ENCODE results near the gene GATB.

GATB gene

GRCh38 chr4:151700566-151701316 is 60.1 kb downstream of the GATB start:
- peak in 1 of 2 donors; percentile 23 for DNase-seq (ENCODE audit: low read depth in 2 of 2)

DNA sequence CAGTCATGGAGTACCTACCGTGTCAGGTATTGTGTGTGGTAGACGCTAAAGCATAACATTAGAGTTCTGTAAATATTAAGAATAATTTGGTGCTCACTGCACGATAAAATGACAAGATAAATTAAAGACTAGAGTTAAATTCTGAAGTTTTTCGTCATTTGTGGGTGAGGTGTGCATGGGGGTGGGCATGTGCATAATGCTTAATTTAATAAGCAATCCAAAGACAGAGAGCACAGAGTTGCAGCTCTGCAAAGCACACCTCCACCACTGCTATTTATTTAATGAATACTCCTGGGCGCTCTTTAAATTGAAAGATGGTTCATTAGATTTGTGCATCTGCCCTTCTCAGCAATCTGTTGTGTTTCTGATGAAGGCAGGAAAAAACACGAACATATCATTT is 62.6 kb downstream of the GATB start:
- no peak for DNase-seq (ENCODE audit: low read depth in 2 of 2)

GRCh38 chr4:151694961-151695720 is 65.7 kb downstream of the GATB start:
- DNase-seq (ENCODE audit: low read depth in 2 of 2), result no peak

DNA sequence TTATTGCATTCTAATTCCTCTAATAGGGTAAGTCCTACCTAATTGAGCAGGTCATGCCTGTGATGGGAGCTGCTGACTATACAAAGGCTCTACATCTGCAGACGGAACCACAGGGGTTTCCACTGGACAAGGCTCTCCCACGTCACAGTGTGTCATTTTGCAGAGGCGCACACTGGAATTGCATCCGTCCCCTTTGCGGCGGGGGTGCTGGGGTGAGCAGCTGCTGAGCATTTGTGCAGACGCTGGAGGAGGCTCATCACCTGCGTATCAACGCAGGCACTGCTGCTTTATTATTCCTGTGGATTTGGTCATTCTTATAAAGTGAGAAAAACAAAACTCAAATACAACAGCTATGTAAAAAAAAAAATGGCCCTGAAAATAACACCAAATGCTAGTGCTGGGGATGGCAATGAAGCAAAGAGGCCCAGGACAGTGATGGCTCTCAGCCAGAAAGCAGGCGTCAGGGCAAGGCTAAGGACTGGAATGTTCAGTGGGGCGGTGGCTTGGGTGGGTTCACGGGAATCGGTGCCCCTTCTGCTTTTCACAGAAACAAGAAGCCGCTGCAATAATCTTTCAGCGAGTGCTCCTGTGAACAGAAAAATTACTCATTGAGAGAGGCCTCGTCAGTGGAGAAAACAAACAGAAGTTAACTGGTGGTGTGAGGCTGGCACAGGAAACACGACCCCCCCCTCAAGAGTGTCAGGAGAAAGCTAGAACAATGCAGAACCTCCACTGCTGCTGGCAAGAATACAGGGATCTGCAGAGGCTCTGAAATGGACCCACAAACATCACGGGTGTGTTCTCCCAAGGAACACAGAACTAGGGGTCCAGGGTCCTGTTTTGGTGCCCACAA is 67.8 kb downstream of the GATB start:
- no peak for DNase-seq (ENCODE audit: low read depth in 2 of 2)

DNA sequence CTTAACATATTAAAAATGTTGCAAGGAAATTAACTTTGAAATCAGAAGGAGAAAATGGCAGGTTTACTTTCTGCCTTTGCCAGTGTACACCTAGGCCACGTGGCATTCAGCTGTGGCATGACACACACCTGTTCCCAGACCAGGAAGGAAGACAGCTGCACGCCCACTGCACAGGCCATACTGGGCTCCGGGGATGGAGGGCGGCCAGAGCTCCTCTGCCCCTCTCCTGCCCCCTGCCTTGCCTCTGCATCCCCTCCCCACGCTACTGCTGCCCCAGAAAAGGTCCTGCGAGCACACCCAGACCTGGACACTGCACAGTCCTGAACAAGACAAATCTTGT is 68.4 kb downstream of the GATB start:
- no peak for DNase-seq (ENCODE audit: low read depth in 2 of 2)

DNA sequence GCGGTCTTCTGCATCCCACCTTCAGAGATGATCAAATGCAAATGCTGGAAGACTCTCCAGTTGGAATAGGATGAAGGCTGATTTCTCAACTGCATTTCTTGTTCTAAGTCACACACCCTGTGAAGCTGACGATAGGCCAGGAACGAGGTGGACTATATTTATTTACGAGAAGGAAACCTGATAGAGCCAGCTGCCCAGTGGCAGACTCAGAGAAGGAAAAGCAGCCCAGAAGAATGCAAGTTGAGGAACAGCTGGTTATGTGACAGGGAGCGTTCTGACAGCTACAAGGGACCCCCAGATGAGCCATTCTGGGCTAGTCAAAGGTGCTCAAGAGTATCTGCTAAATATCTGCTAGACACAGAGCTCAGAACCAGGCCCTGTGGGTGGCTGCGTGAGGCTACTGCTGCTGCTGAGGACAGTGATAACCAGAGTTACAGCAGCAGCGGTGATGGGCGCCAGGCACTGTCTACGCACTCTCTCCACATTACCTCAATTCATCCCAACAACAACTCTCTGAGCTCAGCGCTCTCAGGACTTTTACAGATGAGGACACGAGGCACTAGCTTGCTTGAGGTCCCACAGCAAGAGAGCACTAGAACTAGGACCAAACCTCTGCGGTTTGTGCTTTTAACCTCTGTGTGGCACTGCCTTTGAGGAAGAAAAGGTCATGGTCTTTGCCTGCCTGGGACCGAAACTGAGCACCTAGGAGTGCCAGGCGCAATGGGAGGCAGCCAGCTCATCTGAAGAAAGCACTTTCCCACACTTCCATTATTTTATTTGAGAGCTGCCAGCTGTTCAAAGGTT is 69.0 kb downstream of the GATB start:
- no peak for DNase-seq (ENCODE audit: low read depth in 2 of 2)

DNA sequence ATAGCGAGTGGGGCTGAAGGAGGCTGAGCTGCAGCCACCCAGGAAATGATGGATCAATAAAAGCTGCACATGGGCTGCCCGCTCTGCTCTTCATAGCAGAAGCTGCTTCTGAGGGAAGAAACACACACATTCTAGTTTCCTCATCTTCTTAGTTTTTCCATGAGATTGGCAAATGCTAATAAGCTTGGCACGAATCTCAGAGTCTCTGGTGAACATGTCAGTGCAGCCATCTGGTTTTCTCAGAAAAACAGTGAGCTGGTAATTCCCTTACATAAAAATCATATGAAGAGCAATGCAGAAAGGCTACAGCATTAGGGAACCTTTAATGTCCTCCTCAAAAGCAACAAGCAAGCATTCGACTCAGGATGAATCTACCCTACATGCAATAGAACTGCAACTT is 69.9 kb downstream of the GATB start:
- DNase-seq (ENCODE audit: low read depth in 2 of 2), result no peak

GRCh38 chr4:151690164-151690870 is 70.5 kb downstream of the GATB start:
- DNase-seq (ENCODE audit: low read depth in 2 of 2), result no peak

- no peak for DNase-seq (ENCODE audit: low read depth in 2 of 2)
These were observed 71.4 kb downstream of the GATB start for GRCh38 chr4:151689211-151689991.

DNA sequence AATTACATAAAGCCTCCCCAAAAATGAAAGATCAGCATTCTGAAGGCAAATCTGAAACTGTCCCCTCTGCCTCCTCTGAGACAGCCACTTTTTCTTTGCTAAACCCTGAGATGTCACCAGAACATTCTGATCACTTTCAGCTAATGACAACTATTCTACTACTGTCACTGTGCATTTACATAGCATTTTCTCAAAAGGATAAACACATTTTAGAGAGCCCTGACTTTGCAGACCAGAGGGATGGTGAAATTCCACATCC is 72.1 kb downstream of the GATB start:
- DNase-seq (ENCODE audit: low read depth in 2 of 2), result no peak

DNA sequence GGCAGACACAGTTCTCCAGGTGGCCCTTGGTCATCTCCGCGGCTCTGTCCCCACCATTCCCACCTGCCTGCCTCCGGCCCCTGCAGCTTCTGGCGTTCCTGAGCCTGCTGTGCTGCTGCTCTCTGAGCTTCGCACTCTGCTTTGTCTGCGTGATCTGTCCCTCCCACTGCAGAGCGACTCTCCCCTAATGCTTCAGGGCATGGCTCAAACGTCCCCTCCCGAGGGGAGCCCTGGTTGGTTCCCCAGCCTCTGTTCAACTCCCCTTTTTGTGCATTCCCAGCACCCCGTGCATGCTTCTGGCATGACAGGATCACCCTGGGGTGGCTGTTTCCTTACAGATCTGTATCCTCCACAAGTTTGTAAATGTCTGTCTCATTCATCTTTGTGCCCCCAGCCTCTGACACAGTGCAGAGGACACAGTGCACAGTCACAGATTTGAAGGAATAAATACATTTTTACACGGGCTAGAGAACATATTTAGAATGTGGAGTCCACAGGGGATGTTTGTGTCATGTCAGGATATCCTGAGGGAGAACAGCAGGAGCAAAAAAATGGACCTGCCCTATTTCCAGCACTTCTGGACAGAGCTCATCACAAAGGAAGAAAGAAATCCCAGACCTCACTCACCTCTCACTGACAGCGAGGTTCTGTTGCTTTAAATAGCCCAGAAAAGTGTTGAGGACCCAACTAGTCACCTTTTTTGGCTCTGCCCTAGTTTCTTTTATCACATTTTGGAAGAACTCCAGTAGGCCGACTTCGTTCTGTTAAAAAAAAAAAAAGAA is 72.6 kb downstream of the GATB start:
- no peak for DNase-seq (ENCODE audit: low read depth in 2 of 2)

DNA sequence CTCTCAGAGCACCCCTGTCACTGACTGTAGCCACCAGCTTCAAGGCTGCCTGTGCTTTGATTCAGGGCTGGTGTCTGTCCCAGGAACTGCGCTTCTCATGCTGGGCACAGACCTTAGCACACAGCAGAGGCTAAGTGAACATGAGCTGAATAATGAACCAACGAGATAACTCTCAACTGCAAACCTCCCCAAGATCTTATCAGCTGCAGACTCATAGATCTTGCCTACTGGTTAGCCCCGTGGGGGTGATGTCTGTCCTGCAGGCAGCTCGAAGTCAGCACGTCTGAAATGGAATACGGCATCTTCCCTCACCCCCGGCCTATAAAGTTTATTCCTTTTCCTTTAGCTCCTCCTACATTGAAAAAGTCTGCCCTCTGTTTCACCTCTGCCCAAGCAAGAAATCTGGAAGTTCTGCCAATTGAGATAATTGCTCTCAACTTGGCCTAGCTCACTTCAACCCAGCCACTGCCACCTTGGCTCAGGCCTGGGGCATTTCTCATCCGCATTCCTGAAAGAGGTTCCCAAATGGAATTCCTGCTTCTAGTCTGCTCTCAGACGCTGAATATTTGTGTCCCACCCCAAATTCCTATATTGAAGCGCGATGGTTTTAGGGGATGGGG is 73.7 kb downstream of the GATB start:
- no peak for DNase-seq (ENCODE audit: low read depth in 2 of 2)

DNA sequence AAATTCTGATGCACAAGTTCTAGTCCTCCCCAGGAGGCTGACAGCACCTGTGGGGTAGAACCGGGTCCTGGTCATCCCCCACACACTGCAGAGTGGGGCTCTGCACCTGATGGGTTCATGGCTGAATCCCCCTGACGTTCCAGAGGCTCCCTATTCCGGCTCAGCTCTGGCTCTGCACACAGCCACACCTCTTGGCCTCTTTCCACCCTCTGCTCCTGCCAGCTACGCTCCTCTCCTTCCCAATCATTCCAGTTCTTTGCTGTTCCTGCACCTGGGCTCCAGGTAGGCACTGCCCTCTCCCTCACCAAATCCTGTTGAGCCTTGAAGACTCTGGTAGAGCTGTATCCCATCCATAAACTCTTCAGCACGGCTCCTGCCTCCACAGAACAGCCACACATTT is 75.5 kb downstream of the GATB start:
- DNase-seq (ENCODE audit: low read depth in 2 of 2), result no peak

GRCh38 chr4:151681085-151681484 is 79.7 kb downstream of the GATB start:
- no peak for DNase-seq (ENCODE audit: low read depth in 2 of 2)

DNA sequence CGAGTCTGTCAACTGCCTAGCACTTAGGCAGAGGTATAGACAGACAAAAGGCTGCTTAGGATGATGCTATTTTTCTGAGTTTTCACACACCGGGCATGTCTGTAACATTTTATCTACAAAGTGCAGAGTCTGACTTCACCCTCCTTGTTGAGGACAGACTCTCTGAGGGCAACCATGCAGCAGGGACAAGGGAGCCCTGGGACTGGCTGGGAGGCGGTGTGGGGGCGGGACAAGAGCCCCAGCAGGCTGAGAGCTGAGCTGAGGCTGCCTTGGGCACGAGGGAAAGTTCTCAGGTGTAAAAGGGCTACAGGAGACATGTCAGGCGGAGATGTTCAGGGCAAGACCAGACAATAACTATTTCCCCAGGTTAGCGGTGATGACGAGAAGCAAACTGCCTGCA is 81.6 kb downstream of the GATB start:
- no peak for DNase-seq (ENCODE audit: low read depth in 2 of 2)

DNA sequence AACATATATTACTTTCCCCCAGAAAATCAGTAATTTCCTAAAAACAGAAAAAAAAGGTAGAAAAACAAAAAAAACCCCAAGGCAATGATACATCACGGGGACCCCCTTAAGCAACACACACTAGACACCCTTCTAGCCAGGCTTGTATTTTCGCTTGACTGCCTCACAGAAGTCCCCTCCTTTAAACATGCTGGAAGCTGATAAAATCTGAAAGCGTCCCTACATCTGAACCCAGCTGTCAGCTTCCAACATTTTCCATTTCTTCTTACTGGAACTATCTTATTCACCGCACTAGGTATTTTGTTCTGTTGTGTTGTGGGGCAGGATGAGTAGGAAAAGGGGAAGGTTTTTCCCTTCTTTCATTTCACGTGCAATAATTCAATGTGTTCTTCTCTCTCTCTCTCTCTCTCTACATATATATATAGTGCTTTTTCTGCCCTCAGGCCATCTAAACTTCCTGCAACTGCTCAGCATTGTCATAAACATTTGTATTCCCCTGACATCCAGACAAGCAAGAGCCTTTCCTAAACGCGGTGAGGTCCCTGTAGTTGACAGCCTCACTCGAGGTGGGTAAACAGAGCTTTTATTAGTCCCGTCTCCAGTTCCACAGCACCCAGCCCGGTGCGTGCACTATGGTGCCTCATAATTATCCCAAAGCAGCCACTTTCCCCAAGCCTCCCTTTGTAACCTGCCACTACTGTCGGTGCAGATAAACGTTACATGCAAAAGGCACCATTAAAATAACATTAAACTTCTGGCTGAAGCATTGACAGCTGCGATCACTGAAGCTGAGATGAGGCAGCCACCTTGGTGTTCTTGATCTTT is 82.5 kb downstream of the GATB start:
- no peak for DNase-seq (ENCODE audit: low read depth in 2 of 2)

DNA sequence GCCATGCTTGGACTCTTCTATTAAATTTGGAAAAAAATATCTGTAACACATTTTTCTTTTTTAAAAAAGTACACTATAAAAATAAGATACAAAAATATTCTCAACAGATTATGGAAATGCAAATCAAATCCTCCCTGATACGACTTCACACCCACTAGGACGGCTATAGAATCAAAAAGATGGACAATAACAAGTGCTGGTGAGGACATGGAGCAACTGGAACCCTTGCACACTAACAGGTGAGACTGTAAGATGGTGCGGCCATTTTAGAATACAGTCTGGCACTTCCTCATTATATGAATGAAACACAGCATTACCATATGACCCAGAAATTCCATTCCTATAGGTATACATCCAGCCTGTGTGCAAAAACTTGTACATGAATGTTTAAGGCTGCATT is 83.6 kb downstream of the GATB start:
- no peak for DNase-seq (ENCODE audit: low read depth in 2 of 2)

DNA sequence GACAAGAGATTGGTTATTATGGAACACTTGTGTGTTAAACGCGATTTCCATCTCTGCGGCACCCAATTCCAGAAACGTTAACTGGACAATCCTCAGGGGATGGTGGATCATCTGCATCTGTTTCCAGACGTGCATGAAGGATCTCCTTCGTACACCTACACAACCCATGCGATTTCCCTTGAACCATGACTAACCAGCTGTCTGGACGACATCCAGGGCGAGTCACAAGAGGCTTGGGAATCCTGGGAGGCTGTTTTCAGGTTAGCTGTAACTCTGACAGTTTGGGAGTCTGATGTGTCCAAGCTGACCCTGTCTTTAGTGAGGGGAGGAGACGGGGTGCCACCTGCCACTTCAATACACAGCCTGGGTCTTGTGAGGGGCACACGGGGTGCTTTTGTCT is 84.5 kb downstream of the GATB start:
- DNase-seq (ENCODE audit: low read depth in 2 of 2), result no peak
